Liver (tissue), 9 donors: ENCODE data around the gene GANC. TPM values are rescaled to one million over a fixed set of nuclear protein-coding genes. Genes with fewer than 3 reads are reported as not detected.

Experiments used
- DNase-seq: peaks from one replicate; pipeline ENCODE4 v3.0.0-alpha.2; 2017; ENCODE audit warnings: low spot score
- H3K27ac ChIP-seq, 2 donors: one replicate each; pipeline ENCODE4 v1.7.0; 2013; ENCODE audit warnings: inconsistent platforms in 2 of 2, low read length in 2 of 2, control low read depth in 1 of 2, low read depth in 1 of 2, mild to moderate bottlenecking in 1 of 2
- H3K27me3 ChIP-seq, 4 donors: one replicate each; pipeline versions ENCODE4 v1.6.1 to v1.7.0; 2013; ENCODE audit warnings: low read length in 3 of 4, inconsistent platforms in 1 of 4, mild to moderate bottlenecking in 1 of 4, moderate library complexity in 1 of 4; ENCODE audit not compliant: control insufficient read depth in 4 of 4, insufficient read depth in 4 of 4
- H3K36me3 ChIP-seq, 4 donors: one replicate each; pipeline versions ENCODE4 v1.6.1 to v1.7.0; 2013; ENCODE audit warnings: low read length in 3 of 4, mild to moderate bottlenecking in 3 of 4, low read depth in 1 of 4, moderate library complexity in 1 of 4; ENCODE audit not compliant: control insufficient read depth in 4 of 4, insufficient read depth in 3 of 4
- H3K4me1 ChIP-seq, 4 donors: one replicate each; pipeline versions ENCODE4 v1.6.1 to v1.7.0; 2013; ENCODE audit warnings: low read length in 3 of 4, mild to moderate bottlenecking in 3 of 4, moderate library complexity in 1 of 4; ENCODE audit not compliant: control insufficient read depth in 4 of 4, insufficient read depth in 4 of 4
- H3K4me3 ChIP-seq, 3 donors: one replicate each; pipeline versions ENCODE4 v1.6.1 to v1.7.0; 2013; ENCODE audit warnings: low read length in 3 of 3, control low read depth in 1 of 3, low read depth in 1 of 3, mild to moderate bottlenecking in 1 of 3
- H3K9ac ChIP-seq, 2 donors: one replicate each; pipeline ENCODE4 v1.7.0; 2013; ENCODE audit warnings: low read length in 2 of 2, mild to moderate bottlenecking in 2 of 2, moderate library complexity in 2 of 2, control low read depth in 1 of 2, low read depth in 1 of 2
- H3K9me3 ChIP-seq, 4 donors: one replicate each; pipeline versions ENCODE4 v1.6.1 to v1.7.0; 2013; ENCODE audit warnings: low read length in 3 of 4; ENCODE audit not compliant: control insufficient read depth in 4 of 4
- CTCF ChIP-seq: fragments of 150-350 bp; IDR thresholded peaks from 2 replicates; pipeline ENCODE4 v1.5.1; 2017; ENCODE audit warnings: improper control_type of control experiment, low read depth, low read length; ENCODE audit not compliant: missing input control
- EGR1 ChIP-seq, 2 donors: IDR thresholded peaks; 2 replicates each; pipeline ENCODE4 v1.6.1; 2016 to 2018; ENCODE audit warnings: antibody characterized with exemption in 2 of 2, low read depth in 2 of 2
- FOXA1 ChIP-seq: IDR thresholded peaks from 2 replicates; pipeline ENCODE4 v1.6.1; 2016; ENCODE audit warnings: antibody characterized with exemption
- FOXA2 ChIP-seq: IDR thresholded peaks from 2 replicates; pipeline ENCODE4 v1.6.1; 2016; ENCODE audit warnings: antibody characterized with exemption
- GABPA ChIP-seq, 2 donors: IDR thresholded peaks in 1 of 2; conservative IDR thresholded peaks in 1 of 2; 2 replicates each; pipeline ENCODE4 v1.6.1; 2016; ENCODE audit warnings: antibody characterized with exemption in 2 of 2, mild to moderate bottlenecking in 1 of 2, moderate library complexity in 1 of 2
- HNF4A ChIP-seq, 2 donors: conservative IDR thresholded peaks; 2 replicates each; pipeline ENCODE4 v1.6.1; 2016; ENCODE audit warnings: antibody characterized with exemption in 2 of 2, mild to moderate bottlenecking in 2 of 2
- HNF4G ChIP-seq: IDR thresholded peaks from 2 replicates; pipeline ENCODE4 v1.6.1; 2016; ENCODE audit warnings: antibody characterized with exemption
- JUND ChIP-seq, 2 donors: IDR thresholded peaks; 2 replicates each; pipeline ENCODE4 v1.6.1; 2016; ENCODE audit warnings: antibody characterized with exemption in 2 of 2
- MAX ChIP-seq: IDR thresholded peaks from 2 replicates; pipeline ENCODE4 v1.6.1; 2016; ENCODE audit warnings: antibody characterized with exemption
- NR2F2 ChIP-seq: IDR thresholded peaks from 2 replicates; pipeline ENCODE4 v1.6.1; 2016; ENCODE audit warnings: antibody characterized with exemption
- RAD21 ChIP-seq, 2 donors: IDR thresholded peaks; 2 replicates each; pipeline ENCODE4 v1.6.1; 2016; ENCODE audit warnings: antibody characterized with exemption in 2 of 2, mild to moderate bottlenecking in 2 of 2
- REST ChIP-seq: IDR thresholded peaks from 2 replicates; pipeline ENCODE4 v1.6.1; 2016; ENCODE audit warnings: antibody characterized with exemption, mild to moderate bottlenecking
- RXRA ChIP-seq, 2 donors: IDR thresholded peaks; 2 replicates each; pipeline ENCODE4 v1.6.1; 2017 to 2018; ENCODE audit warnings: antibody characterized with exemption in 2 of 2, mild to moderate bottlenecking in 1 of 2
- TAF1 ChIP-seq: conservative IDR thresholded peaks from 2 replicates; pipeline ENCODE4 v1.6.1; 2016; ENCODE audit warnings: antibody characterized with exemption, mild to moderate bottlenecking
- YY1 ChIP-seq: IDR thresholded peaks from 2 replicates; pipeline ENCODE4 v1.6.1; 2016; ENCODE audit warnings: antibody characterized with exemption, mild to moderate bottlenecking
- WGBS: extraction: QIAGEN DNeasy Blood & Tissue Kit; methylation state at CpG from one replicate; pipeline ENCODE4 v1.1.7; 2013; 5-methylcytosine and 5-hydroxymethylcytosine counted together
- polyA plus RNA-seq, 2 donors: library from polyadenylated mRNA; stranded (reverse) in 1 of 2; unstranded in 1 of 2; fragments of 200-250 nt in 1 of 2; fragments of >200 nt in 1 of 2; fragmentation: Nextera tagmentation in 1 of 2; extraction: Ambion mirVana in 1 of 2; gene quantifications; one replicate each; pipeline versions ENCODE4 v1.2.1 to v1.2.3, GENCODE V29; 2013 to 2015
- total RNA-seq, 2 donors: library from RNA; depleted of rRNA; stranded (reverse); fragments of >200 nt; gene quantifications; one replicate each; pipeline ENCODE4 v1.2.3, GENCODE V29; 2014
- donor health status: healthy.
- donor health status: healthy.
- donor health status: healthy.
- donor health status: healthy.
- donor health status: healthy.

GANC gene
- total and polyA plus RNA-seq, 4 donors = 4.8 to 28.9 (median 10.9) TPM

GRCh38 chr15:42313463-42313862 is 40.5 kb downstream of the GANC start:
- Histone ChIP-seq H3K9me3 (no peaks in the 10 kb centered on the region), H3K36me3 (peaks cover 0 to 24% (median 20%) of the 10 kb centered on the region in 4 donors), H3K4me1 (peaks cover 0 to 9% (median 4%) of the 10 kb centered on the region in 4 donors), H3K4me3 (no peak overlapping the region), H3K9ac (no peak overlapping the region), H3K27ac (no peak overlapping the region), H3K27me3 (no peaks in the 10 kb centered on the region)
- DNase-seq = no peak
- WGBS = 56% methylated on average over 3 of the region's 3 CpGs
- TF ChIP-seq CTCF (no peak), RAD21 (IDR thresholded peaks at IDR 0.05) (peak; percentile 28 to 68), FOXA1 (no peak)

GRCh38 chr15:42314818-42315217 is 41.8 kb downstream of the GANC start:
- DNase-seq = no peak
- Histone ChIP-seq H3K27me3 (no peaks in the 10 kb centered on the region), H3K9ac (no peak overlapping the region), H3K27ac (no peak overlapping the region), H3K9me3 (no peaks in the 10 kb centered on the region), H3K36me3 (peaks cover 0 to 18% (median 16%) of the 10 kb centered on the region in 4 donors), H3K4me1 (peaks cover 0 to 9% (median 4%) of the 10 kb centered on the region in 4 donors), H3K4me3 (no peak overlapping the region)
- 36% methylated on average over 1 of the region's 1 CpG for WGBS
- TF ChIP-seq TAF1 (no peak), HNF4A (conservative IDR thresholded peaks at IDR 0.05) (peak; percentile 85 to 93), MAX (no peak), HNF4G (peak; percentile 58), GABPA (IDR thresholded peaks at IDR 0.05 in 1 of 2, conservative IDR thresholded peaks at IDR 0.05 in 1 of 2) (peak in 1 of 2 donors; percentile 24), JUND (IDR thresholded peaks at IDR 0.05) (no peak), NR2F2 (no peak), RAD21 (IDR thresholded peaks at IDR 0.05) (peak; percentile 43 to 51), FOXA1 (no peak), YY1 (peak; percentile 45), RXRA (IDR thresholded peaks at IDR 0.05) (peak in 1 of 2 donors; percentile 23), FOXA2 (no peak), REST (no peak), EGR1 (IDR thresholded peaks at IDR 0.05; ENCODE audit: low read depth in 2 of 2) (no peak)
